IMR-90 (cell line): ENCODE data around the gene ABCB1. TPM values are rescaled to one million over a fixed set of nuclear protein-coding genes. Genes with fewer than 3 reads are reported as not detected.

Experiments used
- ATAC-seq: fragments of 200-7000 bp; cut with Tn5 transposase; 2 replicates; pipeline ENCODE4 v1.9.1; 2020; ENCODE audit warnings: low read depth, mild to moderate bottlenecking, moderate library complexity
- BruUV-seq: library from RNA; stranded (reverse); fragments of 400-500 nt; replicated peaks from 2 replicates; lab custom pipeline; 2021; lab: Mats Ljungman, UMichigan
- CTCF ChIA-PET: fragments of 300-600 bp; formaldehyde crosslinking; extraction: SDS; loops from one replicate; lab custom pipeline; 2021; ENCODE audit warnings: antibody characterized with exemption; lab: Yijun Ruan, JAX
- POLR2A ChIA-PET: fragments of 300-600 bp; sonication (Branson Sonifier 250); formaldehyde crosslinking; loops from one replicate; lab custom pipeline; 2022; ENCODE audit warnings: antibody characterized with exemption; ENCODE audit not compliant: unreplicated experiment; lab: Charles Lee
- DNase-seq: peaks from one replicate; pipeline ENCODE4 v3.0.0; 2013
- H2AFZ ChIP-seq: replicated peaks from 2 replicates; pipeline ENCODE3; 2013; ENCODE audit warnings: low read length, mild to moderate bottlenecking; ENCODE audit not compliant: poor library complexity
- H2AK5ac ChIP-seq: 2 replicates; pipeline ENCODE4 v1.6.1; 2013; ENCODE audit warnings: low read depth, low read length, inconsistent platforms
- H2AK9ac ChIP-seq: replicated peaks from 2 replicates; pipeline ENCODE3; 2013; ENCODE audit warnings: mild to moderate bottlenecking, low read depth, low read length, moderate library complexity; ENCODE audit not compliant: poor library complexity
- H2BK120ac ChIP-seq: 2 replicates; pipeline ENCODE4 v1.6.1; 2013; ENCODE audit warnings: low read depth, low read length, inconsistent platforms
- H2BK15ac ChIP-seq: 3 replicates; pipeline ENCODE4 v1.6.1; 2013; ENCODE audit warnings: low read depth, low read length, inconsistent platforms
- H2BK20ac ChIP-seq: 2 replicates; pipeline ENCODE4 v1.6.1; 2013; ENCODE audit warnings: low read depth, mild to moderate bottlenecking, inconsistent platforms, low read length, moderate library complexity
- H2BK5ac ChIP-seq: 2 replicates; pipeline ENCODE4 v1.6.1; 2013; ENCODE audit warnings: mild to moderate bottlenecking, low read depth, low read length, inconsistent platforms; ENCODE audit not compliant: poor library complexity, severe bottlenecking
- H3K14ac ChIP-seq: replicated peaks from 2 replicates; pipeline ENCODE4 v1.6.1; 2013; ENCODE audit warnings: low read depth, low read length, inconsistent platforms
- H3K18ac ChIP-seq: 2 replicates; pipeline ENCODE4 v1.6.1; 2013; ENCODE audit warnings: low read depth, low read length, control low read depth
- H3K23ac ChIP-seq: 2 replicates; pipeline ENCODE4 v1.6.1; 2013; ENCODE audit warnings: low read depth, low read length, inconsistent platforms
- H3K27ac ChIP-seq: 2 replicates; pipeline ENCODE4 v1.5.1; 2013; ENCODE audit warnings: mild to moderate bottlenecking, control low read depth, low read length; ENCODE audit not compliant: insufficient read depth
- H3K27me3 ChIP-seq: 2 replicates; pipeline ENCODE4 v1.6.1; 2013; ENCODE audit warnings: low read length; ENCODE audit not compliant: control insufficient read depth, insufficient read depth
- H3K36me3 ChIP-seq: 2 replicates; pipeline ENCODE4 v1.6.1; 2013; ENCODE audit warnings: low read length, mixed read lengths; ENCODE audit not compliant: control insufficient read depth, insufficient read depth
- H3K4ac ChIP-seq: 2 replicates; pipeline ENCODE4 v1.6.1; 2013; ENCODE audit warnings: low read depth, low read length, inconsistent platforms
- H3K4me1 ChIP-seq: 2 replicates; pipeline ENCODE4 v1.6.1; 2013; ENCODE audit warnings: low read length, mixed read lengths; ENCODE audit not compliant: control insufficient read depth, insufficient read depth
- H3K4me2 ChIP-seq: 2 replicates; pipeline ENCODE4 v1.6.1; 2013; ENCODE audit warnings: low read depth, mild to moderate bottlenecking, control low read depth, low read length, moderate library complexity
- H3K4me3 ChIP-seq: 2 replicates; pipeline ENCODE4 v1.5.1; 2013; ENCODE audit warnings: low read depth, mild to moderate bottlenecking, control low read depth, low read length, moderate library complexity; ENCODE audit not compliant: insufficient read depth
- H3K56ac ChIP-seq: 2 replicates; pipeline ENCODE4 v1.6.1; 2013; ENCODE audit warnings: low read length, inconsistent platforms; ENCODE audit not compliant: insufficient read depth; ENCODE audit errors: extremely low read depth
- H3K79me1 ChIP-seq, 2 experiments: 2 replicates each; pipeline ENCODE4 v1.6.1; 2013; ENCODE audit warnings: low read length in 2 of 2, inconsistent platforms in 1 of 2, low read depth in 1 of 2
- H3K9ac ChIP-seq: 2 replicates; pipeline ENCODE4 v1.6.1; 2013; ENCODE audit warnings: low read depth, low read length, control low read depth
- H3K9me1 ChIP-seq: 2 replicates; pipeline ENCODE4 v1.6.1; 2013; ENCODE audit warnings: low read length, inconsistent platforms; ENCODE audit not compliant: insufficient read depth
- H3K9me3 ChIP-seq: 2 replicates; pipeline ENCODE4 v1.6.1; 2013; ENCODE audit warnings: low read length; ENCODE audit not compliant: control insufficient read depth, insufficient read depth
- H4K20me1 ChIP-seq: 2 replicates; pipeline ENCODE4 v1.6.1; 2013; ENCODE audit warnings: low read length, inconsistent platforms; ENCODE audit not compliant: insufficient read depth
- H4K5ac ChIP-seq: 2 replicates; pipeline ENCODE4 v1.6.1; 2013; ENCODE audit warnings: mild to moderate bottlenecking, low read depth, low read length, control low read depth
- H4K8ac ChIP-seq, 2 experiments: 2 replicates each; pipeline ENCODE4 v1.6.1; 2013; ENCODE audit warnings: low read depth in 2 of 2, low read length in 2 of 2, control low read depth in 1 of 2, inconsistent platforms in 1 of 2
- H4K91ac ChIP-seq: 2 replicates; pipeline ENCODE4 v1.6.1; 2013; ENCODE audit warnings: low read depth, low read length, inconsistent platforms; ENCODE audit not compliant: insufficient read depth
- BHLHE40 ChIP-seq: fragments of 150-350 bp; IDR thresholded peaks from 2 replicates; pipeline ENCODE4 v1.6.1; 2016; ENCODE audit warnings: mild to moderate bottlenecking, low read depth, low read length
- CEBPB ChIP-seq: IDR thresholded peaks from 2 replicates; pipeline ENCODE4 v1.6.1; 2012; ENCODE audit warnings: low read depth, low read length, improper control_type of control experiment
- CHD1 ChIP-seq: IDR thresholded peaks from 2 replicates; pipeline ENCODE4 v1.6.1; 2012; ENCODE audit warnings: low read depth, low read length, improper control_type of control experiment
- CTCF ChIP-seq: conservative IDR thresholded peaks from 2 replicates; pipeline ENCODE4 v1.5.1; 2012; ENCODE audit warnings: mild to moderate bottlenecking, low read depth, low read length, improper control_type of control experiment
- ELK1 ChIP-seq: fragments of 150-350 bp; IDR thresholded peaks from 2 replicates; pipeline ENCODE4 v1.6.1; 2016; ENCODE audit warnings: low read depth, mild to moderate bottlenecking, low read length, moderate library complexity, borderline replicate concordance
- FOS ChIP-seq: fragments of 150-350 bp; IDR thresholded peaks from 2 replicates; pipeline ENCODE4 v1.6.1; 2016; ENCODE audit warnings: low read depth, low read length
- POLR2A ChIP-seq: IDR thresholded peaks from 2 replicates; pipeline ENCODE4 v1.6.1; 2012; ENCODE audit warnings: mild to moderate bottlenecking, low read depth, low read length
- RCOR1 ChIP-seq: IDR thresholded peaks from 2 replicates; pipeline ENCODE4 v1.6.1; 2012; ENCODE audit warnings: mild to moderate bottlenecking, low read length, improper control_type of control experiment; ENCODE audit not compliant: insufficient replicate concordance
- RFX5 ChIP-seq: IDR thresholded peaks from 2 replicates; pipeline ENCODE4 v1.8.0; 2012; ENCODE audit warnings: low read depth, mild to moderate bottlenecking, low read length, moderate library complexity
- SMC3 ChIP-seq: fragments of 150-350 bp; IDR thresholded peaks from 2 replicates; pipeline ENCODE4 v1.6.1; 2016; ENCODE audit warnings: low read depth, mild to moderate bottlenecking, antibody characterized with exemption, low read length, moderate library complexity
- WGBS, 2 experiments: methylation state at CpG; one replicate each; pipeline versions ENCODE4 v1.1.5 to v1.1.7; 2013; ENCODE audit warnings: missing lambda C conversion rate in 2 of 2; ENCODE audit not compliant: insufficient read length in 1 of 2; ENCODE audit errors: extremely low coverage in 2 of 2; 5-methylcytosine and 5-hydroxymethylcytosine counted together
- dilution Hi-C: fragments of 300-500 bp; cut with HindIII; formaldehyde crosslinking; loops from one replicate; pipeline ENCODE4 v1.14.3; 2018; ENCODE audit warnings: low sequenced_read_pairs; ENCODE audit not compliant: unreplicated experiment
- in situ Hi-C: fragments of 300-500 bp; cut with MboI; formaldehyde crosslinking; loops from 3 replicates; pipeline ENCODE4 v1.14.3; 2019; ENCODE audit warnings: low sequenced_read_pairs, inconsistent platforms, mixed read lengths
- intact Hi-C: fragments of 100-400 bp; cut with micrococcal nuclease; formaldehyde crosslinking; loops from 2 replicates; pipeline ENCODE4 v1.10.0; 2022
- polyA plus RNA-seq, 3 experiments: library from polyadenylated mRNA; depleted of rRNA; stranded (reverse); fragments of >200 nt; gene quantifications; 2 replicates each; pipeline ENCODE4 v1.2.3, GENCODE V29; 2012; ENCODE audit warnings: low replicate concordance in 1 of 3
- total RNA-seq: library from RNA; depleted of rRNA; stranded (reverse); fragments of >200 nt; gene quantifications from 2 replicates; pipeline ENCODE4 v1.2.3, GENCODE V29; 2012

Gene ABCB1
- total and polyA plus RNA-seq, 2 of the 4 experiments (the other 2 are of a cell fraction), result 0.80 to 0.90 TPM

- no peak overlapping the region for H3K4me2 ChIP-seq
- no peak overlapping the region for H4K5ac ChIP-seq
- 55% methylated on average over 2 of the region's 2 CpGs; no CpG with 5 or more reads in 1 of the 2 experiments for WGBS, 2 experiments
- in situ Hi-C loops, result no loop called here
- intact Hi-C loops, result no loop called here
- H3K4me3 ChIP-seq, result no peak overlapping the region
- DNase-seq (no peak), ATAC-seq (no peak)
- POLR2A ChIA-PET, result no interaction called here
- H3K27me3 ChIP-seq, result peaks cover 28% of the 10 kb centered on the region
- no peak overlapping the region for H2BK5ac ChIP-seq
- H2BK20ac ChIP-seq, result no peak overlapping the region
- H3K36me3 ChIP-seq, result no peaks in the 10 kb centered on the region
- no peak overlapping the region for H2AK9ac ChIP-seq
- dilution Hi-C loops, result no loop called here
- no peaks in the 10 kb centered on the region for H3K9me3 ChIP-seq
- H2AK5ac ChIP-seq, result no peak overlapping the region
- CTCF ChIA-PET, result no interaction called here
- H4K8ac ChIP-seq, result no peak overlapping the region
- H3K4ac ChIP-seq, result no peak overlapping the region
- no peak overlapping the region for H3K9ac ChIP-seq
- H4K20me1 ChIP-seq, result no peaks in the 10 kb centered on the region
- no peak overlapping the region for H2BK120ac ChIP-seq
- no peak overlapping the region for H2AFZ ChIP-seq
- H3K23ac ChIP-seq, result no peak overlapping the region
- no peaks in the 10 kb centered on the region for H3K79me1 ChIP-seq
- no peak overlapping the region for H3K27ac ChIP-seq
- no peak overlapping the region for H3K14ac ChIP-seq
- no peaks in the 10 kb centered on the region for H3K9me1 ChIP-seq
- H4K91ac ChIP-seq, result no peak overlapping the region
- H3K56ac ChIP-seq, result no peak overlapping the region
- no peak overlapping the region for H3K18ac ChIP-seq
- no TSS peak for BruUV-seq
- no peaks in the 10 kb centered on the region for H3K4me1 ChIP-seq
- TF ChIP-seq ELK1 (no peak), RFX5 (no peak), POLR2A (no peak), CEBPB (no peak), BHLHE40 (no peak), RCOR1 (no peak), SMC3 (no peak), CTCF (no peak), FOS (no peak), CHD1 (no peak)
- H2BK15ac ChIP-seq, result no peak overlapping the region
Observed at GRCh38 chr7:87473192-87473591, 127.5 kb downstream of the ABCB1 start.
